ENCODE measurements around the gene AHNAK.

- TF ChIP-seq EZH2 (IDR thresholded peaks at IDR 0.05; ENCODE audit: borderline replicate concordance, low read length), result no peak
- TF ChIP-seq CTCF (IDR thresholded peaks at IDR 0.05; ENCODE audit: low read length), result no peak
Measured at GRCh38 chr11:62573592-62574362, 27.2 kb upstream of the AHNAK start, which contains the start of gene EEF1G.
